UCSD-AML1 (cell line): Measurements from ENCODE around the gene MMEL1.
"Not testable (repeated sequence)": the region's sequence is repeated elsewhere in the genome, so short reads cannot be mapped to it uniquely, and the experiment has no call there.

Experiments used
- DNase-seq: peaks from one replicate; lab custom pipeline; 2025; ENCODE audit not compliant: unreplicated experiment; lab: John Stamatoyannopoulos, UW

MMEL1 gene

DNA sequence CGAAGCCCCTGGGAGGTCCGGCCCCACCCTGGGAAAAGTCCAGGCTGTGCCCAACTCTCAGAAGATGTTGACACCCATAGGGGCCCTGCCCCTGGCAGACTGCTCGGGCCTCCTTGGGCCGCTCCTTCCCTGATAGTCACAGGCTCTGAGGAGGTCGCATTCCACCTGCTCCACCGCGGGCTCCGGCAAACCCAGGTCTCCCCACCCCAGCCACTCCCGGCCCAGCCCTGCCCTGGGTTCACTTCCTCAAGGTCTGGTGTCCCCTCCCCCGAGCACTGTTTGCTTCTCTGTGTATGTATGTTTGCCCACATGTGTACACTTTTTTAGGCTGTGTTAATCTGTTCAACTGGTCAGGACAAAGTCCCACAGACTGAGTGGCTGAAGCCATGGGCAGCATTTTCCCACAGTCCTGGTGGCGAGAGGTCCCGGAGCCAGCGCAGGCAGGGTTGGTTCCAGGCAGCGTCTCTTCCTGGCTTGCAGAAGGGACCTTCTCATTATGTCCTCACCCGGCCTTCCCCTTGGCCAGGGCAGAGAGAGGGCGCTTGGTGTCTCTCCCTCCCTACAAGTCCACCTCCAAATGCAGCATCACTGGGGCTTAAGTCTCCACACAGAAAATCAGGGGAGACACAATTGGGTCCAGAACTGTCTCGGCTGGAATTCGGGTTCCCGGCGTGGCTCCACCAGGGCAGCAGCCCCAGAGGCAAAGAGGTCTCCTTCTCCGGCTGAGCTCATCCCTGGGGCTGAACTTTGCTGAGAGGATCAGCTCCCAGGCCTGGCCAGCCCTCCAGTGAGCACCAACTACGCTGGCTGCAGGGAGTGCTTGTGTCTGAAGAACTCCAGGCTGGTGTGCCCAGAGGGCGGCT is 56.8 kb downstream of the MMEL1 start:
- DNase-seq, result peak; percentile 41

DNA sequence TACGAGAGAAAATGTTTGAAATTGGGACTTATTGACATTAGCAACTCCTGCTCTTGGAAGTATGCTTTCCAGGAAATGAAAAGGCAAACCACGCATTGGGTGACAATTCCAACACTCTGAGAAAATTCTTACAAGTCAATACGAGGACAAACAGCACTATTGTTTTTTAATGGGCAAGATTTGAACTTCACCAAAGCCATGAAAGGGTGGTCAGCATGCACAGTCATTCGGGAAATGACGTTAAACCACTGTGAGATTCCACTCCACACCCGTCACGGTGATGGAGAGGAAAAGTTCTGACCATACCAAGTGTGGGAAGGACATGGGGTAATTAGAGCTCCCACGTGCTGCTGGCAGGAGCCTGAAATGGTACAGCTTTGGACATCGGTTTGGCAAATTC is 58.5 kb downstream of the MMEL1 start:
- peak; percentile 46 for DNase-seq

DNA sequence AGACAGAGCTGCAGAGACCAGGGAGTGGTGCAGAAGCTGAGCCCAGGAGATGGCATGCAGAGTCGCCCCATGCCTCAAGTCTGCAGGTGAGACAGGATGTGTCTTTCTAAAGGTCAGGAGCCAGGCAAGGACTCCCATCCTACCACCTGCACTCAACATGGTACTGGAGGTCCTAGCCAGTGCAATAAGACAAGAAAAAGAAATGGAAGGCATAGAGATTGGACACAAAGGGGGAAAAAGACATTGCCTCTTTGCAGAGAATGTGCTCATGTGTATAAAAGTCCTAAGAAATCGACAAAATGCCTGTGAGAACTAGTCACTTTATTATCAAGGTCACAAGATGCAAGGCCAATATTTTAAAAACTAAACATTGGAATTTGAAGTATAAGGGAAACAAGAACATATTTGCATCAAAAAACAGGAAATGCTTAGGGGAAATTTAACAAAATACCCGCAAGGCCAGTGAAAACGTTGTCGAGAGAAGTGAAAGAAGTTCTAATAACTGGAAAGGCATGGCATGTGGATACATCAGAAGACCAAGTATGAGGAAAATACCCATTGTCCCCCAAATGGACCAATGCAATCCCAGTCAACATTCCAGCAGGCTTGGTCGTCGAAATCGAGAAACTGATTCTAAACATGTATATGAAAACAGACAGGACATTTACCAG is 59.4 kb downstream of the MMEL1 start:
- no peak for DNase-seq

DNA sequence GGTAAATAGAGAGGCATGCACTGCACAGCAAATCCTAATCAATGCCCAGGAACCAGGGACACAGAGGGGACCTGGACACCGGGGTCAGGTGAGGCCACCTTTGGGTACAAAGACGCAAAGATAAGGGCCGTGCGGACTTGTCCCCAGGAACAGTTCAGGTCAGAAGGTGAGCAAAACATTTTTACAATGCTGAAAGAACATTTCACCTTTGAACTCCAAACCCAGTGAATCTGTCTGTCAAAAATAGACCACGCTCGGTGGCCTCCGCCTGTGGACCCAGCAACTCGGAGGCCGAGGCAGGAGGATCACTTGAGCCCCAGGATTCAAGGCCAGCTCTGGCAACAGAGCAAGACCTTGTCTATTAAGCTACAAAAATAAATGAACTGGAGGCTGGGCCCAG is 61.5 kb downstream of the MMEL1 start:
- DNase-seq, result no peak

DNA sequence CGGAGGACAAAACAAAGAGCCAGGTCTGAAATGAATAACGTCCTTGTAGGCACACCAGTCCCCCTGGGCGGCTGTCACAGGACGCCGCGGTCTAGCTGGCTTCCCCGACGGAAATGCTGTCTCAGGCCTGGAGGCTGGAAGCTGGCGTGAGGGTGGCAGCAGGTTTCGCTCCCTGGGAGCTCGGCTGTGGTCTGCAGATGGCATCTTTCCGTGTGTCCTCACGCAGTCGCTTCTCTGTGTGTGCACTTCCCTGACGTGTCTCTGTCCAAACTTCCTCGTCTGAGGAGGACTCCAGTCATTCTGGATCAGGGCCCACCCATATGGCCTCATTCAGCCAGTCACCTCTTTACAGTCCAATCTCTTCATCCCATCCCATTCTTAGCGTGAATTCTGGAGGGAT is 62.5 kb downstream of the MMEL1 start:
- DNase-seq, result peak; percentile 74

DNA sequence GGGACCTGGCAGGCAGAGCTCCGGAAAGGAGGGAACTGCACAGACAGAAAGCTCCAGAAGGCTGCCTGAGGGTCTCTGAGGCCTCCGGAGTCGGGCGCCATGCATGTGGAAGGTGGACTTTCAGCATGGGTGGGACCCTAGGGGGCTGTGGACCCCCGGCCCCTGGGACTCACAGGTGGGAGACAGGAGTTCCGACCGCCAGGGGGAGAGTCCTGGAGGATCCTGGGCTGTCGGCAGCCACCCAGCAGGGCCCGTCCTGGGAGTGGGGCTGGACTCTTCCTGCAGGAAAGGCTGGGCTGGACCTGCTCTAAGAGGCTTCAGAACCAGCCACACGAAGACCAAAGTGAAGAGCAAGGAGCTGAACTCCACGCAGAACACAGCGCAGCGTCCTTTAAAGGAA is 63.1 kb downstream of the MMEL1 start:
- DNase-seq, result not testable (repeated sequence)

DNA sequence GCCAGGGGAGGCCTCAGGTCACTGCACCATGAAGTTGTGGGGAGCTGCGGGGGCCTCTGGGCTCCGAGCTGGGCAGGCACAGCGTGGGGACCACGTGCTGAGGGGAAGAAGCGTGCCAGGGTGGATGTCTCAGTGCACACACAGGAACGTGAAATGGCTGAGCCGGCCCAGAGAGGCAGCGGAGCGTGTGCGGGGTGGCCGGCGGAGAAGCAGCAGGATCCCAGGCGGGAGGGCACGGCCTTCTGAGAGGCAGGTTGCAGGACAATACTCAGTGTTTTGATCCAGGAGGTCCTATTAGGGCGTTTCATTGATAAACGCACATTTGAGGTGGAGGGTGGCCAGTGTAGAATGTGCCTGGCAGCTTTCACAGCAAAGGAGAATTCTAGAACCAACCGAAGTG is 63.8 kb downstream of the MMEL1 start:
- DNase-seq, result no peak

DNA sequence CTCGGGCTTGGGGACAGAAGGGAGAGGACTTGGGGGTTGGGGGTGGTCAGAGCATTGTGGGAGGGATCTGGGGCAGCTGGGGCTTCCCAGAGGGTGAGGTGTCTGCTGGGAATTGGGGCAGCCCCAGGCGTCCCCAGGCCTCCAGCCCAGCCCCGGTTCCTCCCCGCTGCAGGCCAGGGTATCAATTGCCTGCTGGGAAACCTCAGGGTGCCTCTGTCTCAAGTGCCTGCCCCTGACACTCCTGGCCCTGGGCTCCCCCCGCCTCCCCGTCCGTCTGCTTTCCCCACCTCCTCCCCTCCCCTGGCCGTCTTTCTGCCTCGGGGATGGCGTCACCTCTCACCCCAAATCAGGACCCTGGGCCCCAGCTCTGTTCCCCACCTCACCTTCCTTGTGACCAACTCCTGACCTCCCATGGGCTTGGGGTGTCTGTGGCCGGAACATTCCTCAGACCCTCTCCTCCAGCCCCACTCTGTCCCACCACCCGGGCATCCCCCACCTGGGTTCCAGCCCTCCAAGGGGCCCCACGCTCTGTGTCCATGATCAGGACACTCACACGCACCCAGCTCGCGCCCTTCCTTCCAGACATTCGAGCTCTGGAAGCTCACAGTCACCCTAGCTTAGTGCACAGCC is 64.5 kb downstream of the MMEL1 start:
- not testable (repeated sequence) for DNase-seq

DNA sequence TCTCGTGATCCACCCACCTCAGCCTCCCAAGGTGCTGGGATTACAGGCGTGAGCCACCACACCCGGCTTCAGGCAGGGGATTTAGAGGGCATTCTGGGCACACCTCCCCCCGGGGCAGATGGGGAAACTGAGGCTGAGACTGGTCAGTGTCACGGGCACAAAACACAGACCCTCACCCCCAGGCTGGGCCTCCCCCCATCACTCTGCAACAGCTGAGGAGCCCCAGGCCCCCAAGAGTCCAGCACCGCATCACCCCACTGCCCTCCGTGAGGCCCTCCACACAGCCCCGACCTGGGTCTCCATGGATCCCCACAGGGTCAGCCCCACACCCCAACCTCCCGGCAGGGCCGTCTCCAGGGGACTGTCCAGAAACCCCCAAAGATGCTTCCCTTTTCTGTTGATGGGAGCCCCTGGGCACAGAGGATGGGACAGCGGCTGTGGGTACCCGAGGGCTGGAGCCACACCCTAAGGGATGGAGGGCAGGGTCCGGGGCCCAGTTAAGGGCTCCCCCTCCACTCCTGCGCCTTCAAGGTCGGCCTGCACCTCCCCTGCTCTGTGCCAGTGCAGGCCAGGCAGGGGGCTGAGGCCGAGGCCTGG is 65.6 kb downstream of the MMEL1 start:
- DNase-seq, result no peak

DNA sequence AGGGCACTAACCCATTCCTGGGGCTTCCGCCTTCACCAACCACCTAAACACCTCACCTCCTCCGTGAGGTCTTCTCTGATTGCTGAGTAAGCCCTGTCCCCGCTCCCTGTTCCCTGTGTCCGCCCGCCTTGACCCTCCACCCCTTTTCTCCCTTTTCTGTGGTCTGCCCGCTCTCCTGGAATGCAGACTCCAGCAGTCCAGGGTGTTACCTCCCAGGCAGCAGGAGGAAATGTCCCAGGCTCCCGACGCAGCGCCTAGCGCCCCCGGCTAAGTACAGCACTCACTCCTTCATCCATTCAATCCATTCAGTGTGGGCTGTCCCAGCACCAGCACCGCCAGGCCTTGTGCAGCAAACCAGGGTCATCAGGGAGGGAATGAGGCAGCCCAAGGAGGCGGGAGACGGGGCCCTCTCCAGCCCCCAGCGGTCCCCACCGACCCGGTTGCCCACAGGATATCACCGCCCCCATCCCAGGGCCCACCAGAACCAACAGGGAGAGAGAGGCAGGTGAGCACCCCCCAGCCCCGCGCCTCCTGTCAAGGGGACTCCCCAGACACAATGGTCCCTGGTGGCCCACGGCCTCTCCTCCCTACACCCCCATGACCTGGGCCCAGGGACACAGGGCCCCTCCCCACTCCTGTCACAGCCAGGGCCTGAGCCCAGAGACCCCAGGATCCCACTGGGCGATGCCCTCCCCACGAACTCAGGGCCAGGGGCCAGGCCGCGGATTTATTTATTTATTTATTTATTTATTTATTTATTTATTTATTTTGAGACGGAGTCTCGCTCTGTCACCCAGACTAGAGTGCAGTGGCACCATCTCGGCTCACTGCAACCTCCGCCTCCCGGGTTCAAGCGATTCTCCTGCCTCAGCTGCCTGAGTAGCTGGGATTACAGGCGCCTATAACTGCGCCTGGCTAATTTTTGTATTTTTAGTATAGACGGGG is 66.4 kb downstream of the MMEL1 start:
- no peak for DNase-seq

DNA sequence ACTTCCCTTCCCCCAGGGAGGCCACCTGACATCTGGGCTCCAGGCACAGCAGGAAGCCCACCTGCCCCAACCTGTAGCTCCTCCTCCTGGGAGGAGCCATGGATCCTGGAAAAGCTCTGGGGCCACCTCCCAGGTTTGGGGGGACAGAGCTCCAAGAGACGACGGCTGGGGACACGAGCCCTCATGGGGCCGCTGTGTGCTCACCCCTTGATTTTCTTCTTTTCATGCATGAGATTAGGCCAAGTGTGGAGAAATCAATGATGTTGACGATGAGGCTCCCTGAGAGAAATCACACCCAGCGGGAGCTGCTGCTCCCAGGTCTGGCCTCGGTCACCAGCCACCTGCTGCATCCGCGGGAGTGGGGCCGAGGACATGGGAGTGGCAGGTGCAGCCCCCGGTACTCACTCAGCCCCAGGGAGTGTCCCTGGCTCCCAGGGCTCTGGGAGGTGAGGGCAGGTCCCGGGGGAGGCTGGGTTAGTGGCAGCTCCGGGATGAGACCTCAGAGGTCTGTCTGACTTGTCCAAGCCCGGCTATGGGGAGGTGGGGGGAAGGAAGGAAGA is 67.9 kb downstream of the MMEL1 start:
- no peak for DNase-seq

DNA sequence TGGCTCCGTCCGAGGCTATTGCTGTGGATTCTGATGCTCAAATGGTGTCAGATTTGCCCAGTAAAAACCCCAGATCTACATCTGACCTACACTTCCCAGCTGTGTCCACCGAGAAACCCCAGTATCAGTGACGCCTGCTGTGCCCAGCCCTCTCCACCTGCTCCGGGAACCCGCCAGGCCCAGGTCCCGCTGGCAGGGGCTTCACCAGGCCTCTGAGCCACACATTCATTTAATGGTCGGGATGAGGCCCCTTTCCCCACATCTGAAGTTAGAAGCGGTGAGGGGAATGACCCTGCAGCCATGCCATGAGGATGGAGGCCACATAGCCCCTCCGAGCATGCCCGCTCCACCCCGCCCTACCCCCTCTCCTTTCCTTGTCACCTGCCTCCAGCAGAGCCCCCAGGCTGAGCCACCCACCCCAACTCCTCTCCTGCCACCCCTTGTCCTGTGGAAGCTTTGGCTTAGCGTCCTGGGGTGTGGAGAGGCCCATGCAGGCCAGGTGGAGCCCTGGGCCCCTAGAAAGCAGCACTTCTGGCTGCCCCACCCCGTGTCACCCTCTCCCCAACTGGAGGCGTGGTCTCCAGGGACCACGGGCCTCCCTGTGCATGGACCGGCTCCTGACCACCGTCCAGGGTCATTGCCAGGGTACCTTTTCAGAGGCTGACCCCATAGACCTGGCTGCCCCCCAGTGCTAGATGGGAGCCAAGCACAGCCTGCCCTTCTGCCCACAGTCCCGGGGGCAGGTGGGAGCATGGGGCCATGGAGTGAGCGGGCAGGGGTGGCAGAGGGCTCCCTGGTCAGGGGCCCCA is 68.6 kb downstream of the MMEL1 start:
- DNase-seq, result no peak

DNA sequence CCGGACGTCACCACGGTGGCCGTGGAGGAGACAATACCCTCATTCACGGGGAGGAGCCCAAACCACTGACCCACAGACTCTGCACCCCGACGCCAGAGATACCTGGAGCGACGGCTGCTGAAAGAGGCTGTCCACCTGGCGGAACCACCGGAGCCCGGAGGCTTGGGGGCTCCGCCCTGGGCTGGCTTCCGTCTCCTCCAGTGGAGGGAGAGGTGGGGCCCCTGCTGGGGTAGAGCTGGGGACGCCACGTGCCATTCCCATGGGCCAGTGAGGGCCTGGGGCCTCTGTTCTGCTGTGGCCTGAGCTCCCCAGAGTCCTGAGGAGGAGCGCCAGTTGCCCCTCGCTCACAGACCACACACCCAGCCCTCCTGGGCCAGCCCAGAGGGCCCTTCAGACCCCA is 69.6 kb downstream of the MMEL1 start:
- no peak for DNase-seq

DNA sequence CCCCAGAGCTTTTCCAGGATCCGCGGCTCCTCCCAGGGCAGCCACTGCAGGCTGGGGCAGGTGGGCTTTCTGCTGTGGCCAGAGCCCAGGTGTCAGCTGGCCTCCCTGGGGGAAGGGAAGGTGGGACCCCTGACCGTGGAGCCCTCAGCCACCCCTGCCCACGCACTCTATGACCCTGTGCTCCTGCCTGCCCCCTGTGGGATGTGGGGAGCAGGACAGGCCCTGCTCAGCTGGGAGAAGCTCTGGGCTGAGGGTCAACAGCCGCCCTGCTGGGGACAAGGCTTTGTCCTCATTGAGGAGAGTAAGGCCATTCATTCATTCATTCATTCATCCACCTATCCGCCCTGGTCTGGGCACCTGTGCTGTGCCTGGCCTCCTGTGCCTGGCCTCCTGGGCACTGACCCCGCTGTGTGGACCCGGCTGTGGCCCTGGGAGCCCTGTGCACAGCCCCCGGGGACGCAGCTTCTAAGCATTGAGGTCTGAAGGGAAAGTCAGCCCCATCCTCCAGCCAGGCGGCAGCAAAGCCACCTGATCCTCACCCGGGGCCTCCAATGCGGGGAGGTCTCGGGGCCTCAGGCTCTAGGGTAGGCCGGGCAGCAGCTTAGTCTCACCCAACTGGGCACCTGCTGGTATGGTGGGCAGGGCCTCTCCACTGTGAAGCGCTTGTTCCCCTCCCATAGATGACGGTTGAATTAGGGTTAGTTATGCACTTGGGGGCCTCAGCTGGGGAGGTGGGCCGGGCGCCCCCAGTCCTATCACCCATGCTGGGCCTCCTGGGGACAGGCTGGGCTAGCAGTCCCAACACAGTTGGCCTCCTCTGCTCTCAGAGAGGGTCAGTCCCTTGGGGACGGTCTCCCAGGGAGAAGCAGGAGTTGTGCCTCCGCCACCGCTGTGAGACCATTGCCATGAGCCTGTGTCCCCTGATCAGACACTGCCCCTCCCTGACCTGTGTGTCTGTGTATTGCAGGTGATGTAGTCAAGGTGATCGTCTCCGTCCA is 70.6 kb downstream of the MMEL1 start:
- DNase-seq, result peak; percentile 32

DNA sequence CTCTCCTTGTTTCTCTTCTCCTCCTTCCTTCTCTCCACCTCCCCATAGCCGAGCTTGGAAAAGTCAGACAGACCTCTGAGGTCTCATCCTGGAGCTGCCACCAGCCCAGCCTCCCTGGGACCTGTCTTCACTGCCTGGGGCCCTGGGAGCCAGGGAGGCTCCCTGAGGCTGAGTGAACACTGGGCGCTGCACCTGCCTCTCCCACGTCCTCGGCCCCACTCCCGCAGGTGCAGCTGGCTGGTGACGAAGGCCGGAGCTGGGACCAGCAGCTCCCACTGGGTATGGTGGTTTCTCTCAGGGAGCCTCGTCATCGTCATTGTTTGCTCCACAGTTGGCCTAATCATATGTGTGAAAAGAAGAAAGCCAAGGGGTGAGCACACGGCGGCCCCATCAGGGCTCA is 71.4 kb downstream of the MMEL1 start:
- DNase-seq, result no peak

DNA sequence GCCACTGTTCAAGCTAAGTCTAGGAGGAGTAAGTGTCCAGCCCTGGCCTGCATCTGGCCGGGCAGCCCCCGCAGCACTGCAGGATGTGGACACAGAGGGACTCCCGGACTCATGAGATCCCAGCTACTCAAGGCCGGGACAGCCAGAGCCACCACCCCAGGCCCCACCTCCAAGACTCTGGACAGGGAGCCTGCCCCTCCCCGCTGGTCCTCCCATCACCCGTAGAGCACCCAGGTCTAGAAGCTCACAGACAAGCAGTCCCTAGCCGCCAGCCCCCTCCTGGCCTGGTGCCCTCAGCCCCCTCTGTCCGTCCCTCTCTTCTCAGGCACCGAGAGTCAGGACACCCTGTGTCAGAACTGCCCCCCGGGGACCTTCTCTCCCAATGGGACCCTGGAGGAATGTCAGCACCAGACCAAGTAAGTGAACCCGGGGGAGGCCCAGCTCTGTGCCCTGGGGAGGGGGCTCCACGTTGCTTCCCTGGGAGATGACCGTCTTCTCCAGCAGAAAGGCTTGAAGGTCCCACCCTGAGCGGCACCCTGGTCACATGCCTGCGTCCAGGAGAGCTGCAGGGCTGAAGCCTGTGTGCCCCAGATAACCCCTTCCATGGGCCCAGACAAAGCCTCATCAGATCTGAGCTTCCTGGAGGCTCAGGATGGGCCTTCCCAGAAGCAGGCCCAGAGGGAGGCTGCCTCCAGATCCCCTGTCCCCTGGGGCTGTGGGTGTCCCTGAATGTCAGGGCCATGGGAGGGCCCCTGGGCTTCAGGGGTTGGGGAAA is 72.3 kb downstream of the MMEL1 start:
- DNase-seq, result no peak

DNA sequence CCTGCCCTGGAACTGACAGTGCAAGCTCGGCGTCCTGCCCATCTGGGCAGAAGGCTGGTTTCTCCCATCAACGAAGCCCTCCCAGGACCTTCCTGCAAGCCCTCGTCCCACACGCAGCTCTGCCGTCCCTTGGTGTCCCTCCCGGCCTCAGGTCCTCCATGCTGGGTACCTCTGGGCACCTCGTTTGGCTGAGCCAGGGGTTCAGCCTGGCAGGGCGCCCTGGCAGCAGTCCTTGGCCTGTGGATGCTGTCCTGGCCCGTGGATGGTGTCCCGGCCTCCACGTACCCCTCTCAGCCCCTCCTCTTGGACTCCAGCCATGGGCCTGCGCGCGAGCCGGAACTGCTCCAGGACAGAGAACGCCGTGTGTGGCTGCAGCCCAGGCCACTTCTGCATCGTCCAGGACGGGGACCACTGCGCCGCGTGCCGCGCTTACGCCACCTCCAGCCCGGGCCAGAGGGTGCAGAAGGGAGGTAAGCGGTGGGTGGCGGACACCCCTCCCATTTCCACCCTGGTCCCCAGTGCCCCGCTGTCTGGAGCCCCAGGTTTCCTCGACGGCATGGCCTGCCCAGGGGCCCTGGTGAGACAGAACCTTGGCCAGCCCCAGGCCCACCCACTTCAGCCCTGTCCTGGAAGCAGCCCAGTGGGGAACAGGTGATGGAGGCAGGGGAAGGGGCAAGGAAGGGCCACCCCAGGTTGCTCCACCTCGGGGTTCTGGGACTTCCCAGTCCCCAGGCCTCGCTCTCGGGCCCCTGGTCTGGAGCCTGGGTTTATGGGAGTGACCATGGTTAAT is 73.1 kb downstream of the MMEL1 start:
- DNase-seq, result no peak
